ENCODE results near the gene ATCAY.

The ATCAY gene

GRCh38 chr19:3880471-3881271 lies at the start of gene ATCAY:
ATCAY (plus strand) TSS chr19:3880685; CDS start chr19:3885768, 5,083 bp downstream.
- DNase-seq (ENCODE audit: low spot score) = no peak

- DNase-seq (ENCODE audit: low spot score) = no peak
Measured at GRCh38 chr19:3831601-3832000, 48.9 kb upstream of the ATCAY start.

GRCh38 chr19:3832001-3832400 lies 48.5 kb upstream of the ATCAY start:
- no peak for DNase-seq (ENCODE audit: low spot score)

- DNase-seq (ENCODE audit: low spot score) = no peak
Measured at GRCh38 chr19:3833578-3834348, 46.7 kb upstream of the ATCAY start.

GRCh38 chr19:3834349-3835054 lies 46.0 kb upstream of the ATCAY start:
- DNase-seq (ENCODE audit: low spot score) = no peak

- no peak for DNase-seq (ENCODE audit: low spot score)
Measured at GRCh38 chr19:3835055-3835435, 45.4 kb upstream of the ATCAY start.

- no peak for DNase-seq (ENCODE audit: low spot score)
Measured at GRCh38 chr19:3836887-3837286, 43.6 kb upstream of the ATCAY start.

- no peak for DNase-seq (ENCODE audit: low spot score)
Measured at GRCh38 chr19:3837332-3837731, 43.2 kb upstream of the ATCAY start.

GRCh38 chr19:3837922-3838321 lies 42.6 kb upstream of the ATCAY start:
- no peak for DNase-seq (ENCODE audit: low spot score)

GRCh38 chr19:3838661-3839060 lies 41.8 kb upstream of the ATCAY start:
- DNase-seq (ENCODE audit: low spot score) = no peak

GRCh38 chr19:3839941-3840340 lies 40.5 kb upstream of the ATCAY start:
- no peak for DNase-seq (ENCODE audit: low spot score)

GRCh38 chr19:3840804-3841203 lies 39.7 kb upstream of the ATCAY start:
- DNase-seq (ENCODE audit: low spot score) = no peak

GRCh38 chr19:3842948-3843347 lies 37.5 kb upstream of the ATCAY start:
- no peak for DNase-seq (ENCODE audit: low spot score)

GRCh38 chr19:3844596-3844995 lies 35.9 kb upstream of the ATCAY start:
- DNase-seq (ENCODE audit: low spot score) = no peak

- DNase-seq (ENCODE audit: low spot score) = no peak
Measured at GRCh38 chr19:3849092-3849491, 31.4 kb upstream of the ATCAY start.

- DNase-seq (ENCODE audit: low spot score) = no peak
Measured at GRCh38 chr19:3849787-3850186, 30.7 kb upstream of the ATCAY start.

- DNase-seq (ENCODE audit: low spot score) = no peak
Measured at GRCh38 chr19:3850320-3850972, 30.0 kb upstream of the ATCAY start.

- no peak for DNase-seq (ENCODE audit: low spot score)
Measured at GRCh38 chr19:3851254-3852176, 29.0 kb upstream of the ATCAY start.

- DNase-seq (ENCODE audit: low spot score) = no peak
Measured at GRCh38 chr19:3852177-3852511, 28.3 kb upstream of the ATCAY start.

- peak; percentile 83 for DNase-seq (ENCODE audit: low spot score)
Measured at GRCh38 chr19:3852614-3853254, 27.8 kb upstream of the ATCAY start.

- no peak for DNase-seq (ENCODE audit: low spot score)
Measured at GRCh38 chr19:3855320-3855719, 25.2 kb upstream of the ATCAY start.
